Hepatocyte (in vitro differentiated cells): ENCODE measurements around the gene FOCAD. TPM values are rescaled to one million over a fixed set of nuclear protein-coding genes. Genes with fewer than 3 reads are reported as not detected.

Experiments
- microRNA counts: library from miRNA; unstranded; fragments of <30 nt; microRNA quantifications from one replicate; lab custom pipeline; 2017
- microRNA-seq: library from miRNA; unstranded; fragments of <30 nt; microRNA quantifications from one replicate; pipeline ENCODE4, GENCODE V29; 2017
- polyA plus RNA-seq: library from polyadenylated mRNA; unstranded; fragments of >200 nt; fragmentation: Nextera tagmentation; extraction: Ambion mirVana; gene quantifications from 2 replicates; pipeline ENCODE4 v1.2.1, GENCODE V29; 2016
- small RNA-seq: library from RNA; depleted of rRNA; stranded (forward); fragments of <200 nt; gene quantifications from one replicate; pipeline ENCODE3, GENCODE V24; 2014
- total RNA-seq: library from RNA; depleted of rRNA; stranded (reverse); fragments of >200 nt; gene quantifications from 2 replicates; pipeline ENCODE4 v1.2.3, GENCODE V29; 2014

The FOCAD gene
- total and polyA plus RNA-seq, 2 experiments from 2014 or later = 21.7 to 54.1 TPM

MicroRNAs within 50 kb of the gene (microRNA counts, 767-probe panel; counts per million panel counts)
- microRNA hsa-miR-491-3p (lab: Ali Mortazavi, UCI) = not detected
- microRNA hsa-miR-491-5p (lab: Ali Mortazavi, UCI) = not detected

Small RNAs within 50 kb of the gene (microRNA-seq; reads per million reads assigned to microRNA genes)
- gene MIR491 = 43.8 reads per million, percentile 51 among the genes with 10 or more reads in this experiment

Small RNAs within 50 kb of the gene (small RNA-seq; reads per million reads assigned to genes)
- gene MIR491 (0.37 reads per million, percentile 20 among the genes with 10 or more reads in this experiment), gene SNORA30B (not detected)

Other genes starting within 250 kb of the FOCAD start
- gene MLLT3, start 61.8 kb upstream of the FOCAD start, total RNA-seq = 38.3 and 39.2 TPM in 2 replicates
- 13.6 and 13.7 TPM in 2 replicates for gene MLLT3, start 61.8 kb upstream of the FOCAD start, polyA plus RNA-seq